Measurements from ENCODE around the gene CCDC71. TPM values are rescaled to one million over a fixed set of nuclear protein-coding genes. Genes with fewer than 3 reads are reported as not detected.

CCDC71 gene
- total RNA-seq, result 10 to 100 TPM; 23.5 to 46.4 (median 32.2) TPM
- polyA plus RNA-seq, result 10 to 100 TPM; 13.4 to 17.7 (median 15.7) TPM
- long read RNA-seq, donor 1, transcript CCDC71-201 (2 exons, 1,781 nt), result major isoform, 10 of 10 reads
- long read RNA-seq, donor 1, partial matches to known transcripts, result 0 of 10 reads
- long read RNA-seq, donor 1, other reads (novel, unspliced or antisense), result 0 of 10 reads
- long read RNA-seq, donor 2, partial matches to known transcripts, result 0 of 4 reads
- long read RNA-seq, donor 2, other reads (novel, unspliced or antisense), result 0 of 4 reads
- long read RNA-seq, donor 3, transcript CCDC71-201 (2 exons, 1,781 nt), result major isoform, 6 of 6 reads
- long read RNA-seq, donor 3, partial matches to known transcripts, result 0 of 6 reads
- long read RNA-seq, donor 3, other reads (novel, unspliced or antisense), result 0 of 6 reads
- long read RNA-seq, donor 4, result 0 reads
- long read RNA-seq, donor 5, result 0 reads
- long read RNA-seq, donor 6, result 0 reads
- long read RNA-seq, donor 7, transcript CCDC71-201 (2 exons, 1,781 nt), result major isoform, 8 of 8 reads
- long read RNA-seq, donor 7, partial matches to known transcripts, result 0 of 8 reads
- long read RNA-seq, donor 7, other reads (novel, unspliced or antisense), result 0 of 8 reads
- long read RNA-seq, donor 8, transcript CCDC71-201 (2 exons, 1,781 nt), result major isoform, 13 of 13 reads
- long read RNA-seq, donor 8, partial matches to known transcripts, result 0 of 13 reads
- long read RNA-seq, donor 8, other reads (novel, unspliced or antisense), result 0 of 13 reads
- long read RNA-seq, donor 9, transcript CCDC71-201 (2 exons, 1,781 nt), result major isoform, 12 of 12 reads
- long read RNA-seq, donor 9, partial matches to known transcripts, result 0 of 12 reads
- long read RNA-seq, donor 9, other reads (novel, unspliced or antisense), result 0 of 12 reads
- long read RNA-seq, donor 10, transcript CCDC71-201 (2 exons, 1,781 nt), result major isoform, 9 of 9 reads
- long read RNA-seq, donor 10, partial matches to known transcripts, result 0 of 9 reads
- long read RNA-seq, donor 10, other reads (novel, unspliced or antisense), result 0 of 9 reads

DNA sequence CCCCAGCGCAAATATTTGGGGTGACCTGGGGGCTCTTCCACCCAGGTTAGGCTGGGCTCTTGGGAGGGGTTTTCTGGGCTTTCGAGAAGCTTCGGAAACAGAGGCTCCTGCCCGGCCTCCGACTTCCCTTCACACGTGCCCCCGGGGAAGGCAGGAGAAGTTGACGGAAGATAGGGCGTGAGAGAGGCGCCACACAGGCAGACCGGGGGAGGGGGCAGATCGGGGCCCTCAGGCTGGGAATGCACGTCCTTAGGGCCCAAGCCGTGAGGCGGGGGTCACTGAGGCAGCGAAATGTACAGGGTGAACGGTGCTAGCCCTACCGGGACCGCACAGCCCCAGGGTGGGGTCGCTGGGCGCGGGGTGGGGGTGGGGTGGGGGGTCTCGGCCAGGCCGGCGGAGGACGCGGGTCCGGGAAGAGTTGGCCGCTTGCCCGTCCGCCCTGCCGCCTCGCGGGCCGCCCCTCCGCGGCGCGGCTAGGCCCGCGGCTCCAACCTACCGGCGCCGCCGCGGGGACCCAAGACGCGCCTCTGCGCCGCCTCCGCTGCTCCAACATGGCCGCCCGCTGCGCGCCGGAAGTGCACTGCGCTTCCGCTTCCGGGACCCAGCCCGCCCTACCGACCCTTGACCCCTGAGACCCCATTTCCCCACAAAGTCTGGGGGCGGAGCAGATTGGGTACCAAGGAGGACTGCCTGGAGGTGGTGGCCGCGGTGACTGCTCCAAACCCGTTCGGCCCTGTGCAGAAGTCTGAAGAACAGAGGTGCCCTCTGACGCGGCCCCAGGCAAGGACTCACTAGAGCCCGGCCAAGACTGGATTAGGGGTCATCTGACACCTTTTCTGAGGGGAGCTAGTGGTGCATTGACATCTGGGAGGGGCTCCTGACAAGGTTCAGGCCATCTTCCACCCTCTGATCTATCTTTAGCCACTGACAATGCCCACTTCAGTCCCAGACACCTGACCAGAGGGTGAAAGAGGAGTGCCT lies at the start of gene CCDC71:
TSS of gene CCDC71 (minus strand) at position 561 of the 981 bp plus-strand sequence. CDS start 2,123 bp downstream, outside the sequence.
- intact Hi-C loops (cut with DNase I), result loop anchor here in 1 of 2 donors (5.0 kb wide), 1 partner anchor 276 kb away; no protein-coding TSS in a partner anchor
- Histone ChIP-seq H3K36me3 (replicated peaks in 1 of 2) (peaks cover 0 to 15% of the 10 kb centered on the region in 2 donors), H3K4me1 (replicated peaks in 1 of 2) (peaks cover 26 to 40% of the 10 kb centered on the region in 2 donors), H3K9me3 (replicated peaks in 1 of 3) (no peaks in the 10 kb centered on the region), H3K4me3 (peak within 1 kb of the TSS in 3 of 4 donors; percentile 61 to 95 (median 85)), H3K27ac (peak within 1 kb of the TSS in 4 of 5 donors; percentile 34 to 99 (median 89)), H3K27me3 (no peaks in the 10 kb centered on the region)
- TF ChIP-seq, protein P1, sequence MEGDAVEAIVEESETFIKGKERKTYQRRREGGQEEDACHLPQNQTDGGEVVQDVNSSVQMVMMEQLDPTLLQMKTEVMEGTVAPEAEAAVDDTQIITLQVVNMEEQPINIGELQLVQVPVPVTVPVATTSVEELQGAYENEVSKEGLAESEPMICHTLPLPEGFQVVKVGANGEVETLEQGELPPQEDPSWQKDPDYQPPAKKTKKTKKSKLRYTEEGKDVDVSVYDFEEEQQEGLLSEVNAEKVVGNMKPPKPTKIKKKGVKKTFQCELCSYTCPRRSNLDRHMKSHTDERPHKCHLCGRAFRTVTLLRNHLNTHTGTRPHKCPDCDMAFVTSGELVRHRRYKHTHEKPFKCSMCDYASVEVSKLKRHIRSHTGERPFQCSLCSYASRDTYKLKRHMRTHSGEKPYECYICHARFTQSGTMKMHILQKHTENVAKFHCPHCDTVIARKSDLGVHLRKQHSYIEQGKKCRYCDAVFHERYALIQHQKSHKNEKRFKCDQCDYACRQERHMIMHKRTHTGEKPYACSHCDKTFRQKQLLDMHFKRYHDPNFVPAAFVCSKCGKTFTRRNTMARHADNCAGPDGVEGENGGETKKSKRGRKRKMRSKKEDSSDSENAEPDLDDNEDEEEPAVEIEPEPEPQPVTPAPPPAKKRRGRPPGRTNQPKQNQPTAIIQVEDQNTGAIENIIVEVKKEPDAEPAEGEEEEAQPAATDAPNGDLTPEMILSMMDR (IDR thresholded peaks at IDR 0.05), result no peak
- TF ChIP-seq POLR2A (IDR thresholded peaks at IDR 0.05), result peak in 1 of 2 donors; percentile 35
- WGBS, 4 donors, result 0 to 27% (median 5%) methylated on average over 7 to 69 of the region's 69 CpGs
- DNase-seq, result peak; percentile 67 to 82 (median 74)

DNA sequence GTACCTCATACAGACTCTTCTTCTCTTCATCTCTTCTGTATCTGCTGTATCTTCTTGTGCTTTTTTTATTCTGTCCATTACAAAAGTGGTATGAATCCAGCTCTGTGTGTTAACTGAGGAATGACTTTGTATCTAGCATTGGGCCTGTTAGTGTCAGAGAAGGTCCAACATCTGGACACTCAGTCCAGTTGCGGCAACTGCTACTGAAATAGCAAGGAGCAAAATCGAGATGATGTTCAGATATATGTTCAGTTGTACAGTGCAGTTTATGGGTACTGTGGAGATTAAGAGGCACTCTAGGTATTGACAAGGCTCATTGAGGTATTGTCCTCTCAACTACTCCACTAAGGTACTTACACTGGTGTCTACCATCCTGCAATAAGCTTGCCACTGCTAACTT lies 47.9 kb upstream of the CCDC71 start:
- Histone ChIP-seq H3K27me3 (no peaks in the 10 kb centered on the region), H3K4me1 (replicated peaks in 1 of 2) (peaks cover 15 to 20% of the 10 kb centered on the region in 2 donors), H3K9me3 (replicated peaks in 1 of 3) (no peaks in the 10 kb centered on the region), H3K4me3 (no peak overlapping the region), H3K36me3 (replicated peaks in 1 of 2) (no peaks in the 10 kb centered on the region), H3K27ac (no peak overlapping the region)
- TF ChIP-seq, protein P1 (IDR thresholded peaks at IDR 0.05), result no peak
- no peak for TF ChIP-seq POLR2A (IDR thresholded peaks at IDR 0.05)
- WGBS, 4 donors, result 82 to 97% (median 94%) methylated on average over 2 of the region's 2 CpGs
- DNase-seq, result no peak
- intact Hi-C loops (cut with DNase I), result no loop called here

DNA sequence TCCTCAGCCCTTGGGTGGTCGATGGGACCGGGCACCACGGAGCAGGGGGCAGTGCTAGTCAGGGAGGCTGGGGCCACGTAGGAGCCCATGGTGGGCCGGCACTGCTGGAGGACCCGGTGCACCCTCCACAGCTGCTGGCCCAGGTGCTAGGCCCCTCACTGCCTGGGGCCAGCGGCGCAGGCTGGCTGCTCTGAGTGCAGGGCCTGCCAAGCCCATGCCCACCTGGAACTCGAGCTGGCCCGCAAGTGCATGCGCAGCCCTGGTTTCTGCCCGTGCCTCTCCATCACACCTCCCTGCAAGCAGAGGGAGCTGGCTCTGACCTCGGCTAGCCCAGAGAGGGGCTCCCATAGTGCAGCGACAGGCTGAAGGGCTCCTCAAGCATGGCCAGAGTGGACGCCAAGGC lies 47.4 kb upstream of the CCDC71 start:
- no peak overlapping the region for H3K27ac ChIP-seq
- intact Hi-C loops (cut with DNase I), result no loop called here
- no peaks in the 10 kb centered on the region for H3K27me3 ChIP-seq
- WGBS, 4 donors, result 97 to 100% (median 100%) methylated on average over 6 to 15 of the region's 15 CpGs
- H3K4me1 ChIP-seq (replicated peaks in 1 of 2), result peaks cover 10 to 17% of the 10 kb centered on the region in 2 donors
- no peak for DNase-seq
- H3K4me3 ChIP-seq, result no peak overlapping the region
- TF ChIP-seq, protein P1 (IDR thresholded peaks at IDR 0.05), result no peak
- no peak for TF ChIP-seq POLR2A (IDR thresholded peaks at IDR 0.05)
- no peaks in the 10 kb centered on the region for H3K9me3 ChIP-seq (replicated peaks in 1 of 3)
- no peaks in the 10 kb centered on the region for H3K36me3 ChIP-seq (replicated peaks in 1 of 2)

All from adrenal gland (tissue), 19 donors.